Endothelial cell of umbilical vein (primary cell): ENCODE results near the gene TMEM181. TPM values are rescaled to one million over a fixed set of nuclear protein-coding genes. Genes with fewer than 3 reads are reported as not detected.
A peak's percentile ranks its signal among the peaks of the same experiment; 100 is the strongest.

ENCODE experiments used
- BruUV-seq: library from RNA; stranded (reverse); fragments of 400-500 nt; replicated peaks from 2 replicates; lab custom pipeline; 2021; lab: Mats Ljungman, UMichigan
- CTCF ChIA-PET: fragments of 300-600, 350-600 bp; sonication (Branson Sonifier 250); formaldehyde crosslinking; loops from one replicate; lab custom pipeline; 2021; ENCODE audit warnings: antibody characterized with exemption, inconsistent platforms; lab: Charles Lee
- POLR2A ChIA-PET: fragments of 300-600, 350-600 bp; sonication (Branson Sonifier 250); formaldehyde crosslinking; loops from one replicate; lab custom pipeline; 2021; ENCODE audit warnings: antibody characterized with exemption, inconsistent platforms; lab: Charles Lee
- DNase-seq: peaks from one replicate; pipeline ENCODE4 v3.0.0-alpha.2; 2011; ENCODE audit warnings: low read depth, low spot score
- FAIRE-seq: peaks from 2 replicates; lab custom pipeline; 2011; peaks lifted over from hg19 to GRCh38; lab: Jason Lieb, UNC
- H2AFZ ChIP-seq: 2 replicates; pipeline ENCODE4 v1.6.0; 2012; ENCODE audit warnings: low read depth, low read length, control low read depth, inconsistent platforms
- H3K27ac ChIP-seq: 2 replicates; pipeline ENCODE4 v1.5.1; 2011; ENCODE audit warnings: low read depth, mild to moderate bottlenecking, control low read depth, low read length, moderate library complexity; ENCODE audit not compliant: insufficient read depth
- H3K27me3 ChIP-seq, 2 experiments: 2 replicates each; pipeline versions ENCODE4 v1.6.0 to v1.6.1; 2011; ENCODE audit warnings: low read length in 2 of 2, mixed read lengths in 1 of 2; ENCODE audit not compliant: control insufficient read depth in 2 of 2, insufficient read depth in 2 of 2
- H3K36me3 ChIP-seq, 2 experiments: 2 replicates in 1 of 2; 3 replicates in 1 of 2; pipeline ENCODE4 v1.5.1; 2011; ENCODE audit warnings: low read length in 2 of 2, mild to moderate bottlenecking in 1 of 2, moderate library complexity in 1 of 2; ENCODE audit not compliant: control insufficient read depth in 2 of 2, insufficient read depth in 2 of 2; ENCODE audit errors: extremely low read depth in 1 of 2
- H3K4me1 ChIP-seq: 3 replicates; pipeline ENCODE4 v1.5.1; 2011; ENCODE audit warnings: mild to moderate bottlenecking, low read length; ENCODE audit not compliant: control insufficient read depth, insufficient read depth; ENCODE audit errors: extremely low read depth
- H3K4me2 ChIP-seq: 2 replicates; pipeline ENCODE4 v1.6.1; 2011; ENCODE audit warnings: low read length, control low read depth, mixed read lengths; ENCODE audit not compliant: insufficient read depth
- H3K4me3 ChIP-seq, 3 experiments: fragments of 200-600 bp in 1 of 3; sonication (generic), shearing (Covaris generic) in 1 of 3; replicated peaks in 1 of 3; 2 replicates each; pipeline ENCODE4 v1.5.1; 2011 to 2016; ENCODE audit warnings: control low read depth in 3 of 3, low read length in 3 of 3, mild to moderate bottlenecking in 2 of 3, inconsistent platforms in 1 of 3, low read depth in 1 of 3, moderate library complexity in 1 of 3; ENCODE audit not compliant: insufficient read depth in 1 of 3
- H3K79me2 ChIP-seq: 2 replicates; pipeline ENCODE4 v1.6.0; 2012; ENCODE audit warnings: low read length, inconsistent platforms; ENCODE audit not compliant: control insufficient read depth, insufficient read depth
- H3K9ac ChIP-seq: replicated peaks from 2 replicates; pipeline ENCODE3; 2011; ENCODE audit warnings: low read length, control low read depth; ENCODE audit not compliant: insufficient read depth; ENCODE audit errors: extremely low read depth
- H3K9me1 ChIP-seq: replicated peaks from 3 replicates; pipeline ENCODE4 v1.6.0; 2011; ENCODE audit warnings: mild to moderate bottlenecking, low read length; ENCODE audit not compliant: control insufficient read depth, insufficient read depth; ENCODE audit errors: extremely low read depth
- H3K9me3 ChIP-seq: replicated peaks from 2 replicates; pipeline ENCODE4 v1.5.1; 2012; ENCODE audit warnings: low read length, inconsistent platforms; ENCODE audit not compliant: control insufficient read depth, insufficient read depth
- H4K20me1 ChIP-seq: replicated peaks from 2 replicates; pipeline ENCODE3; 2011; ENCODE audit warnings: mild to moderate bottlenecking, low read length; ENCODE audit not compliant: control insufficient read depth, insufficient read depth; ENCODE audit errors: extremely low read depth
- CTCF ChIP-seq, 2 donors: IDR thresholded peaks; 1 replicate in 1 of 2; 2 replicates in 1 of 2; pipeline ENCODE4 v1.5.1; 2011; ENCODE audit warnings: low read length in 2 of 2, mild to moderate bottlenecking in 2 of 2, moderate library complexity in 2 of 2, control low read depth in 1 of 2, inconsistent platforms in 1 of 2, low read depth in 1 of 2; ENCODE audit not compliant: insufficient read depth in 1 of 2; ENCODE audit errors: extremely low read depth in 1 of 2
- EZH2 ChIP-seq: IDR thresholded peaks from 2 replicates; pipeline ENCODE4 v1.6.1; 2012; ENCODE audit warnings: borderline replicate concordance, low read depth, mild to moderate bottlenecking, moderate library complexity, low read length, inconsistent platforms; ENCODE audit not compliant: severe bottlenecking
- FOS ChIP-seq: IDR thresholded peaks from 2 replicates; pipeline ENCODE4 v1.6.1; 2011; ENCODE audit warnings: mild to moderate bottlenecking, low read length, moderate library complexity, borderline replicate concordance; ENCODE audit not compliant: insufficient read depth
- GATA2 ChIP-seq: IDR thresholded peaks from 2 replicates; pipeline ENCODE4 v1.7.0; 2011; ENCODE audit warnings: low read depth, mild to moderate bottlenecking, moderate library complexity, mixed read lengths, low read length; ENCODE audit not compliant: insufficient read length, insufficient read depth
- JUN ChIP-seq: IDR thresholded peaks from 2 replicates; pipeline ENCODE4 v1.6.1; 2011; ENCODE audit warnings: borderline replicate concordance, low read depth; ENCODE audit not compliant: insufficient read length, insufficient read depth
- MAX ChIP-seq: IDR thresholded peaks from 2 replicates; pipeline ENCODE4 v1.6.1; 2011; ENCODE audit not compliant: insufficient read depth, insufficient read length
- MYC ChIP-seq: IDR thresholded peaks from one replicate; pipeline ENCODE4 v1.6.1; 2011; ENCODE audit warnings: mild to moderate bottlenecking, low read depth, low read length
- POLR2A ChIP-seq: IDR thresholded peaks from 2 replicates; pipeline ENCODE4 v1.6.1; 2012; ENCODE audit warnings: low read depth, mild to moderate bottlenecking, control low read depth, low read length
- POLR2AphosphoS5 ChIP-seq: IDR thresholded peaks from 2 replicates; pipeline ENCODE4 v1.6.1; 2012; ENCODE audit warnings: low read depth, mild to moderate bottlenecking, control low read depth, low read length, moderate library complexity; ENCODE audit not compliant: insufficient read depth
- dilution Hi-C: fragments of 300-500 bp; cut with MboI; formaldehyde crosslinking; loops from one replicate; pipeline ENCODE4 v1.15.0; 2019; ENCODE audit warnings: low sequenced_read_pairs; ENCODE audit not compliant: extremely low pct_ligation_motif_present
- intact Hi-C: fragments of 100-400 bp; cut with micrococcal nuclease; formaldehyde crosslinking; loops from one replicate; pipeline ENCODE4 v1.10.0; 2022
- polyA plus RNA-seq, 4 experiments: library from polyadenylated mRNA; depleted of rRNA in 3 of 4; stranded (reverse) in 3 of 4; unstranded in 1 of 4; fragments of >200 nt; gene quantifications; 2 replicates each; pipeline versions ENCODE4 v1.2.1 to v1.2.3, GENCODE V29; 2011 to 2012; ENCODE audit warnings: missing spikeins in 1 of 4
- total RNA-seq: library from RNA; stranded (reverse); gene quantifications from 2 replicates; pipeline ENCODE4 v1.2.3, GENCODE V29; 2021

Gene TMEM181
- total and polyA plus RNA-seq, 2 donors (not counting 3 experiments of a cell fraction or from before 2014, with no cell fraction given): 21.7 to 33.5 TPM

- Histone ChIP-seq H3K4me3 (no peak overlapping the region), H3K9ac (no peak overlapping the region), H3K4me2 (no peak overlapping the region), H2AFZ (no peak overlapping the region), H4K20me1 (no peaks in the 10 kb centered on the region), H3K36me3 (peaks cover 0 to 4% of the 10 kb centered on the region in 2 experiments), H3K79me2 (peaks cover 24% of the 10 kb centered on the region), H3K27me3 (no peaks in the 10 kb centered on the region), H3K9me1 (no peaks in the 10 kb centered on the region), H3K9me3 (no peaks in the 10 kb centered on the region), H3K4me1 (peaks cover 9% of the 10 kb centered on the region), H3K27ac (peak overlapping the region; percentile 19)
- POLR2A ChIA-PET: no interaction called here
- TF ChIP-seq GATA2: no peak
- no peak for TF ChIP-seq MAX
- no peak for TF ChIP-seq CTCF (IDR thresholded peaks at IDR 0.05; ENCODE audit: extremely low read depth in 1 of 2, insufficient read depth in 1 of 2, low read depth in 1 of 2, low read length in 2 of 2)
- TF ChIP-seq POLR2AphosphoS5: no peak
- no peak for TF ChIP-seq POLR2A
- no peak for TF ChIP-seq FOS
- no peak for TF ChIP-seq JUN
- TF ChIP-seq MYC: no peak
- TF ChIP-seq EZH2: no peak
- intact Hi-C loops (no loop called here), dilution Hi-C loops (no loop called here)
- peak; percentile 58 for DNase-seq
- no TSS peak for BruUV-seq
- CTCF ChIA-PET: interaction anchor here (0.8 kb wide), 1 partner anchor 361 kb away, joined by 3 read pairs; no protein-coding TSS in a partner anchor
- FAIRE-seq: no peak
Measured at GRCh38 chr6:158575550-158575949, 15.7 kb downstream of the TMEM181 start.
